Small intestine (tissue), 16 donors: ENCODE measurements around the gene OSBPL6. TPM values are rescaled to one million over a fixed set of nuclear protein-coding genes. Genes with fewer than 3 reads are reported as not detected.
"Not testable (repeated sequence)": the region's sequence is repeated elsewhere in the genome, so short reads cannot be mapped to it uniquely, and the experiment has no call there.

Experiments
- DNase-seq, 2 donors: peaks; one replicate each; pipeline versions ENCODE4 v3.0.0 to v3.0.0-alpha.2; 2013
- FAIRE-seq: peaks from 2 replicates; lab custom pipeline; 2012; peaks lifted over from hg19 to GRCh38; lab: Jason Lieb, UNC
- H3K27ac ChIP-seq, 3 donors: one replicate each; pipeline ENCODE4 v1.5.1; 2013; ENCODE audit warnings: low read length in 2 of 3, mild to moderate bottlenecking in 2 of 3, control low read depth in 1 of 3, inconsistent platforms in 1 of 3, low read depth in 1 of 3, moderate library complexity in 1 of 3
- H3K27me3 ChIP-seq, 3 donors: one replicate each; pipeline ENCODE4 v1.6.1; 2013; ENCODE audit warnings: low read length in 3 of 3, inconsistent platforms in 1 of 3; ENCODE audit not compliant: control insufficient read depth in 3 of 3, insufficient read depth in 3 of 3
- H3K36me3 ChIP-seq, 3 donors: one replicate each; pipeline ENCODE4 v1.6.1; 2013; ENCODE audit warnings: low read length in 3 of 3, inconsistent platforms in 1 of 3, low read depth in 1 of 3, mild to moderate bottlenecking in 1 of 3, moderate library complexity in 1 of 3; ENCODE audit not compliant: control insufficient read depth in 3 of 3, insufficient read depth in 2 of 3
- H3K4me1 ChIP-seq, 3 donors: one replicate each; pipeline ENCODE4 v1.6.1; 2013; ENCODE audit warnings: low read length in 2 of 3, inconsistent platforms in 1 of 3, low read depth in 1 of 3, mild to moderate bottlenecking in 1 of 3, moderate library complexity in 1 of 3; ENCODE audit not compliant: control insufficient read depth in 3 of 3, insufficient read depth in 2 of 3
- H3K4me3 ChIP-seq, 3 donors: one replicate each; pipeline ENCODE4 v1.5.1; 2013; ENCODE audit warnings: low read length in 3 of 3, control low read depth in 1 of 3, inconsistent platforms in 1 of 3, low read depth in 1 of 3, mild to moderate bottlenecking in 1 of 3, moderate library complexity in 1 of 3
- H3K9me3 ChIP-seq, 2 donors: one replicate each; pipeline ENCODE4 v1.6.1; 2013; ENCODE audit warnings: low read depth in 1 of 2, low read length in 1 of 2; ENCODE audit not compliant: control insufficient read depth in 2 of 2, insufficient read depth in 1 of 2
- WGBS, 3 donors: extraction: QIAGEN DNeasy Blood & Tissue Kit; methylation state at CpG; one replicate each; pipeline ENCODE4 v1.1.7; 2013; 5-methylcytosine and 5-hydroxymethylcytosine counted together
- long read RNA-seq, 10 donors: transcript quantifications; one replicate each; lab custom pipeline, GENCODE V29; 2026
- polyA plus RNA-seq, 4 donors: library from polyadenylated mRNA; stranded (reverse) in 3 of 4; unstranded in 1 of 4; fragments of 200-250 nt in 3 of 4; fragments of 120-200 nt in 1 of 4; gene quantifications; one replicate each; pipeline versions ENCODE4 v1.2.1 to v1.2.3, GENCODE V29; 2013
- donor health status: healthy with polysubstance abuse.
- donor health status: control.
- donor health status: control.
- donor health status: Bipolar disorder and iron deficiency.
- donor health status: healthy.

Gene OSBPL6
- 1 to 10 TPM in 3 of 4 donors, under 1 TPM in 1; 0.87 to 4.4 (median 1.5) TPM for polyA plus RNA-seq
- long read RNA-seq, donor 1 = 0 reads
- long read RNA-seq, donor 2 = 0 reads
- long read RNA-seq, donor 3 = 0 reads
- long read RNA-seq, donor 4 = 0 reads
- long read RNA-seq, donor 5 = 0 reads
- long read RNA-seq, donor 6 = 0 reads
- long read RNA-seq, donor 7 = 0 reads
- long read RNA-seq, donor 8 = 0 reads
- long read RNA-seq, donor 9 = 0 reads
- long read RNA-seq, donor 10, partial matches to known transcripts = 0 of 1 reads
- long read RNA-seq, donor 10, other reads (novel, unspliced or antisense) = 0 of 1 reads

DNA sequence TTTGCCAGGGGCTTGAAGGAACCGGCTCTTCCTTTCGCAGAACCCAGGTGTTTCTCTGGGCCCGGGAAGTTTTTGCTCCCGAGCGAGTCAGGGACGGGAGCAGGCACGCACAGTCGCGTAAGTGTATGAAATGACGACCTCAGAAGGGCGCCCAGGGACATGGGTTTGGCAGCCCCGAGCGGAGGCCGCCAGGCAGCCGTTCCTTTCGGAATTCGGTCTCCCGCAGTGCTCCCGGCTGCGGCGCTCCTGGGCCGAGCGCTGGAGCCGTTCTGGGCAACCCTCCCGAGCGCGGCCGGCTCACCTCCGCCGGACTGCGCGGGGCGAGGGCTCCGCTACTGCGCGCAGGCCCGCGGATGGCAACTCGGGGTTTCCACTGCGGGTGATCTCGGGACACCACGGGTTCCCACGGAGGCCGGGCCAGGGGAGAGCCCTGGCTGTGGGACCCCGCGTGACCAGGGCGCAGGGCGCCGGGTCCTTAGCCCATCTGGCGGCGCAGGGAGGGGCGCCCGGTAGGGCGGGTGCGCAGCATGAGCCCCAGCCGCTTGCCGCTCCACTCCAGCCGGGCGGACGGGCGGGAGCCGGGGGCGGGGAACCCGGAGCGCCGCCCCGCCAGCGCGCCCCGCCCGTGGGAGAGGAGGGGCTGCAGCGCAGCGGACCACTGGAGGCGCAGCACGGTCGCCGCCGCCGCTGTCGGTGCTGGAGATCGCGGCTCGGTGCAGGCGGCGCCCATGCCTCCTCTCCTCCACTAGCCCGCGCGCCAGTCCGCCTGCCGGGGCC lies at the start of gene OSBPL6:
Gene OSBPL6, plus strand, starts transcription at position 690 of the 777 bp plus-strand sequence. CDS start 111,673 bp downstream, outside the sequence.
- no peaks in the 10 kb centered on the region for H3K9me3 ChIP-seq
- DNase-seq = peak; percentile 79 to 91
- 0 to 1% (median 0%) methylated on average over 61 to 90 of the region's 90 CpGs for WGBS, 3 donors
- FAIRE-seq = no peak
- peak within 1 kb of the TSS; percentile 44 to 88 (median 64) for H3K27ac ChIP-seq
- H3K4me1 ChIP-seq = peaks cover 0 to 3% (median 2%) of the 10 kb centered on the region in 3 donors
- H3K36me3 ChIP-seq = no peaks in the 10 kb centered on the region
- H3K4me3 ChIP-seq = peak within 1 kb of the TSS; percentile 46 to 58 (median 56)
- peaks cover 0 to 24% (median 10%) of the 10 kb centered on the region in 3 donors for H3K27me3 ChIP-seq

DNA sequence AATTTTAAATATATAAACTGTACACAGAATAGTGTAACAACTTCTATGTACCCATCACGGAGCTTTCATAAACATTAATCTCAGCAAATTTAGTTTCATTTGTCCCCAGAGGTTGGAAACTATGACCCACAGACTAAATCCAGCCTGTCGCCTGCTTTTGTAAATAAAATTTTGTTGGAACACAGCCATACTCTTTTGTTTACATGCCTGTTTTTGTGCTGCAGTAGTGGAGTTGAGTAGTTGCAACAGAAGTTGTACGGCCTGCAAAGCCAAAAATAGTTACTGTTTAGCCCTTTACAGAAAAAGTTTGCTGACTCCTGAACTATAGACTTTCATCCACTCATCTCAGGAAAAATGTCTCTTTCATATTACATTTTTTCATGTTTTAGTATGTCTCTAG lies 42.3 kb upstream of the OSBPL6 start:
- Histone ChIP-seq H3K27ac (peak overlapping the region in 1 of 3 donors; percentile 47), H3K27me3 (peaks cover 0 to 3% (median 0%) of the 10 kb centered on the region in 3 donors), H3K4me1 (peaks cover 0 to 19% (median 2%) of the 10 kb centered on the region in 3 donors), H3K36me3 (no peaks in the 10 kb centered on the region), H3K9me3 (peaks cover 0 to 18% of the 10 kb centered on the region in 2 donors), H3K4me3 (no peak overlapping the region)
- FAIRE-seq (no peak), DNase-seq (peak; percentile 21 to 35)
- 11 to 25% (median 20%) methylated on average over 3 of the region's 3 CpGs for WGBS, 3 donors

DNA sequence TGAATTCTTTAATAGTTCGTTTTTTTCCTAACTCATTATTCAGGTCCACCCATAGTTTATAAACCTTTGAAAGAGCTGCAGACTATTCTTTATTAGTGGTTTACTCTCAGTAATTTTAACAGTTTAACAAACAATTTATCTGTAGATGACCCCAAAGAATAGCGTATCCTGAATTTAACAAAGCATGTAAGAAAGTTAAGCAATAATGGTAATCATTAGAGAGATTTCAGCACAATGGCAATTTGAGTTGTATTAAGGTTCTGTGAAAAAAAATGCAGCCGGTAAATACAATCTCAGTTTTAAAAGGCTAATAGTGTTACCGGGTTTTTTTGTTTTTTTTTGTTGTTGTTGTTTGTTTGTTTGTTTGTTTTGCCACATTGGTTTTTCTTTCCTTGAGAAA lies 41.8 kb upstream of the OSBPL6 start:
- H3K9me3 ChIP-seq = peaks cover 0 to 18% of the 10 kb centered on the region in 2 donors
- peak overlapping the region in 1 of 3 donors; percentile 47 for H3K27ac ChIP-seq
- DNase-seq (no peak), FAIRE-seq (no peak)
- peaks cover 0 to 3% (median 0%) of the 10 kb centered on the region in 3 donors for H3K27me3 ChIP-seq
- WGBS, 3 donors = 27 to 43% (median 39%) methylated on average over 4 of the region's 4 CpGs
- H3K36me3 ChIP-seq = no peaks in the 10 kb centered on the region
- peaks cover 0 to 19% (median 2%) of the 10 kb centered on the region in 3 donors for H3K4me1 ChIP-seq
- no peak overlapping the region for H3K4me3 ChIP-seq

DNA sequence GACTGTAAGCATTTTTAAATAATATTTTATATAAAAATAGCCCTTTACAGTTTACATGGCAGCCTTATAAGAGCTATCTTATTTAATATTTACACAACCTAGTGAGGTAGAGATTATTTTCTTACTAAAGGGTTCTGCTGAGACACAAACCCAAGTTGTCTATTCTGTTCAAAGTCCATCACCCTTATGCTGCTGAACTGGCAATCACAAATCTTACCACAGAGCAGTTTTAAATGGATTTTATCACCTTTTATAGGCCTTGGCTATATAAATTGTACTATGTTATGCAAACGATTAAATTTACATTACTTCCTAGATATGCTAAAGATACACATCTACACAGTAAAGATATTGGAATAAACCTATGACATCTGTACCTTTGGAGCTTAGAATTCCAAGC lies 41.3 kb upstream of the OSBPL6 start:
- peak; percentile 63 to 84 for DNase-seq
- no peak for FAIRE-seq
- Histone ChIP-seq H3K4me3 (no peak overlapping the region), H3K9me3 (peaks cover 0 to 18% of the 10 kb centered on the region in 2 donors), H3K27me3 (peaks cover 0 to 3% (median 0%) of the 10 kb centered on the region in 3 donors), H3K36me3 (no peaks in the 10 kb centered on the region), H3K4me1 (peaks cover 0 to 19% (median 2%) of the 10 kb centered on the region in 3 donors), H3K27ac (peak overlapping the region in 1 of 3 donors; percentile 47)
- 2 to 56% (median 3%) methylated on average over 1 of the region's 1 CpG for WGBS, 3 donors

DNA sequence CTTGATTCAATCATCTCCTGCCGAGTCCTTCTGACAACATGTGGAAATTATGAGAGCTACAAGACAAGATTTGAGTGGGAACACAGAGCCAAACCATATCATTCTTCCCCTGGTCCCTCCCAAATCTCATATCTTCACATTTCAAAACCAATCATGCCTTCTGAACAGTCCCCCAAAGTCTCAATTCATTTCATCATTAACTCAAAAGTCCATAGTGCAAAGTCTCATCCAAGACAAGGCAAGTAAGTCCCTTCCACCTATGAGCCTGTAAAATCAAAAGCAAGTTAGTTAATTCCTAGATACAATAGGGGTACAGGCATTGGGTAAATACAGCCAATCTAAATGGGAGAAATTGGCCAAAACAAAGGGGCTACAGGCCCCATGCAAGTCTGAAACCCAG lies 40.4 kb upstream of the OSBPL6 start:
- Histone ChIP-seq H3K27ac (peak overlapping the region in 1 of 3 donors; percentile 25), H3K9me3 (peaks cover 0 to 18% of the 10 kb centered on the region in 2 donors), H3K4me1 (peaks cover 0 to 19% (median 2%) of the 10 kb centered on the region in 3 donors)
- WGBS, 3 donors = 28 to 54% (median 48%) methylated on average over 1 of the region's 1 CpG
- peak in 1 of 2 donors; percentile 52 for DNase-seq
- H3K4me3 ChIP-seq, FAIRE-seq, H3K27me3 ChIP-seq, H3K36me3 ChIP-seq: not testable (repeated sequence)

DNA sequence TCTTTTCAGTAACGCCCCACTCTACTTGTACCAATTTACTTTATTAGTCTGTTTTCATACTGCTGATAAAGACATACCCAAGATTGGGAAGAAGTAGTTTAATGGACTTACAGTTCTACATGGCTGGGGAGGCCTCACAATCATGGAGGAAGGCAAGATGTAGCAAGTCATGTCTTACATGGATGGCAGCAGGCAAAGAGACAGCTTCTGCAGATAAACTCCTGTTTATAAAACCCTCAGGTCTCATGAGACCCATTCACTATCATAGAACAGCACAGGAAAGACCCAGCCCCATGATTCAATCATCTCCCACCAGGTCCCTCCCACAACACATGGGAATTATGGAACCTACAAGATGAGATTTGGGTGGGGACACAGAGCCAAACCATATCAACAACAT lies 38.8 kb upstream of the OSBPL6 start:
- FAIRE-seq (no peak), DNase-seq (no peak)
- Histone ChIP-seq H3K4me3 (no peak overlapping the region), H3K4me1 (peaks cover 0 to 19% (median 2%) of the 10 kb centered on the region in 3 donors), H3K9me3 (peaks cover 0 to 18% of the 10 kb centered on the region in 2 donors), H3K27ac (no peak overlapping the region), H3K36me3 (no peaks in the 10 kb centered on the region), H3K27me3 (peaks cover 0 to 3% (median 0%) of the 10 kb centered on the region in 3 donors)
- 97 to 100% (median 97%) methylated on average over 1 of the region's 1 CpG for WGBS, 3 donors

DNA sequence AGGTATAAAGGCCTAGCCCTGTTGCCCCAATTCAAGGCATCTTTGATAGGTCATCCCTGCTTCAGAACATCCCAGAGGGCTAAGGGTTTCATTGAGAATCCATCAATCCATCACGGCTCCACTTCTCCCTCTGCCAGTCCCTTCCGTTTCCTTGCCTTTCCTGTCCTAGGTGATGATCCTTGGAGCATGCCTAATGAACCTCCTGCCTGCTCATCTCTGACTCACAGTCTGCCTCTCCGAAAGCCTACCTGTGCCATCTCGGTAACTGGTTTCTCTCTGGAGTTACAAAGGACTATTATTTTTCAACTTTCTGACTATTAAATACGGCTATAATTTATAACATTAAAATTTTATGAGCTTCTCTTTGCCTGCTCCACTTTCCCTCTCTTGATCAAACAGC lies 36.7 kb upstream of the OSBPL6 start:
- DNase-seq (no peak), FAIRE-seq (no peak)
- Histone ChIP-seq H3K9me3 (peaks cover 0 to 18% of the 10 kb centered on the region in 2 donors), H3K4me1 (peaks cover 0 to 17% (median 2%) of the 10 kb centered on the region in 3 donors), H3K36me3 (no peaks in the 10 kb centered on the region), H3K27me3 (peaks cover 0 to 3% (median 0%) of the 10 kb centered on the region in 3 donors), H3K27ac (no peak overlapping the region), H3K4me3 (no peak overlapping the region)
- 84 to 91% (median 90%) methylated on average over 5 of the region's 5 CpGs for WGBS, 3 donors

DNA sequence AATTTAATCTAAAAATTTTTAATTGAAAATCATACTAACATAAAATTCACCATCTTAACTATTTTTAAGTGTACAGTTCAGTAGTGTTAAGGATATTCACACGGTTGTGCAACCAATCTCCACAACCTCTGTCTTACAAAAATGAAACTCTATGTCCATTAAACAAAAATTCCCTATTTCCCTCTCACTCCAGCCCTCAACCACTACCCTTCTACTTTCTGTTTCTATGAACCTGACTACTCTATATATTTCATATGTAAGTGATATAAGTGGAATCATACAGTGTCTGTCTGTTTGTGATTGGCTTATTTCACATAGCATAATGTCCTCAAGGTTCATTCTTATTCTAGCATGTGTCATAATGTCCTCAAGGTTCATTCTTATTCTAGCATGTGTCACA lies 34.3 kb upstream of the OSBPL6 start:
- no peak overlapping the region for H3K27ac ChIP-seq
- H3K4me3 ChIP-seq = no peak overlapping the region
- no peaks in the 10 kb centered on the region for H3K27me3 ChIP-seq
- FAIRE-seq (no peak), DNase-seq (no peak)
- H3K9me3 ChIP-seq = peaks cover 0 to 10% of the 10 kb centered on the region in 2 donors
- WGBS, 3 donors = 74 to 86% (median 75%) methylated on average over 1 of the region's 1 CpG
- H3K4me1 ChIP-seq = no peaks in the 10 kb centered on the region
- no peaks in the 10 kb centered on the region for H3K36me3 ChIP-seq
